Mucosa of descending colon (tissue), 3 donors: ENCODE measurements around the gene BCL2L1. TPM values are rescaled to one million over a fixed set of nuclear protein-coding genes. Genes with fewer than 3 reads are reported as not detected.
"Not testable (repeated sequence)": the region's sequence is repeated elsewhere in the genome, so short reads cannot be mapped to it uniquely, and the experiment has no call there.

Experiments
- ATAC-seq: fragments of 200-7000 bp; cut with Tn5 transposase; one replicate; pipeline ENCODE4 v1.9.1; 2020; ENCODE audit warnings: mild to moderate bottlenecking, moderate library complexity
- DNase-seq, 3 donors: peaks; one replicate each; pipeline ENCODE4 v3.0.0-alpha.2; 2020
- H3K36me3 ChIP-seq: fragments of 200-600 bp; one replicate; pipeline ENCODE4 v1.8.0; 2021; ENCODE audit warnings: low read depth, mild to moderate bottlenecking
- H3K4me1 ChIP-seq: fragments of 200-600 bp; one replicate; pipeline ENCODE4 v1.8.0; 2021; ENCODE audit warnings: low read depth, mild to moderate bottlenecking
- H3K4me3 ChIP-seq: fragments of 200-600 bp; one replicate; pipeline ENCODE4 v1.8.0; 2021; ENCODE audit warnings: mild to moderate bottlenecking
- H3K9me3 ChIP-seq: fragments of 200-600 bp; one replicate; pipeline ENCODE4 v1.8.0; 2021; ENCODE audit warnings: mild to moderate bottlenecking
- CTCF ChIP-seq: fragments of 200-600 bp; IDR thresholded peaks from one replicate; pipeline ENCODE4 v1.8.0; 2022; ENCODE audit warnings: antibody characterized with exemption, mild to moderate bottlenecking
- intact Hi-C, 2 donors: fragments of 100-400 bp; cut with DNase I in 1 of 2; cut with micrococcal nuclease in 1 of 2; formaldehyde crosslinking; loops; one replicate each; pipeline versions ENCODE4 v1.11.0 to v1.11.1; 2022; cut with DNase I, micrococcal nuclease
- total RNA-seq, 3 donors: library from RNA; stranded (reverse); fragmentation: NEBNext Ultra II Directional in 2 of 3; extraction: Animal tissue kit (Norgen Biotek cat#: 25700) in 2 of 3; gene quantifications; one replicate each; pipeline versions ENCODE4 v1.2.1 to v1.2.4, GENCODE V29; 2021 to 2023
- donor health status: DM: no; HTN: no; CAD: no; lungs with moderate emphysema.
- donor health status: DM: no; HTN: no; CAD: no.
- donor health status: DM: no; HTN: yes; CAD: no.

The BCL2L1 gene
- total RNA-seq, 3 donors from 2014 or later: 76.2 to 90.3 (median 78.1) TPM

- peak; percentile 65 for ATAC-seq
- H3K9me3 ChIP-seq: no peaks in the 10 kb centered on the region
- DNase-seq: peak; percentile 63 to 71 (median 65)
- H3K4me3 ChIP-seq: no peak overlapping the region
- TF ChIP-seq CTCF: no peak
- H3K4me1 ChIP-seq: peaks cover 59% of the 10 kb centered on the region
- H3K36me3 ChIP-seq: no peaks in the 10 kb centered on the region
- intact Hi-C loops: no loop called here
Measured at GRCh38 chr20:31670371-31671228, 52.1 kb downstream of the BCL2L1 start.

GRCh38 chr20:31669876-31670275 is 52.8 kb downstream of the BCL2L1 start:
- Histone ChIP-seq H3K4me3 (no peak overlapping the region), H3K9me3 (no peaks in the 10 kb centered on the region), H3K4me1 (peaks cover 59% of the 10 kb centered on the region), H3K36me3 (no peaks in the 10 kb centered on the region)
- intact Hi-C loops: no loop called here
- TF ChIP-seq CTCF: no peak
- DNase-seq (no peak), ATAC-seq (no peak)

- ATAC-seq, DNase-seq, H3K9me3 ChIP-seq, H3K4me3 ChIP-seq, H3K36me3 ChIP-seq, intact Hi-C loops: not testable (repeated sequence)
- H3K4me1 ChIP-seq: peaks cover 65% of the 10 kb centered on the region
Measured at GRCh38 chr20:31668944-31669343, 53.7 kb downstream of the BCL2L1 start.

GRCh38 chr20:31667315-31668285 is 55.1 kb downstream of the BCL2L1 start:
- intact Hi-C loops: no loop called here
- Histone ChIP-seq H3K4me3 (no peak overlapping the region), H3K9me3 (no peaks in the 10 kb centered on the region), H3K36me3 (no peaks in the 10 kb centered on the region), H3K4me1 (peaks cover 73% of the 10 kb centered on the region)
- ATAC-seq (no peak), DNase-seq (peak in 2 of 3 donors; percentile 37 to 43)
- TF ChIP-seq CTCF: no peak

- DNase-seq: peak; percentile 72 to 73 (median 72)
- intact Hi-C loops: no loop called here
- ATAC-seq: peak; percentile 52
- Histone ChIP-seq H3K36me3 (no peaks in the 10 kb centered on the region), H3K4me1 (peaks cover 83% of the 10 kb centered on the region), H3K4me3 (no peak overlapping the region), H3K9me3 (no peaks in the 10 kb centered on the region)
- no peak for TF ChIP-seq CTCF
Measured at GRCh38 chr20:31666258-31667042, 56.2 kb downstream of the BCL2L1 start.
